Small intestine (tissue), 7 donors: ENCODE data around the gene MRPS5. TPM values are rescaled to one million over a fixed set of nuclear protein-coding genes. Genes with fewer than 3 reads are reported as not detected.
"Not testable (repeated sequence)": the region's sequence is repeated elsewhere in the genome, so short reads cannot be mapped to it uniquely, and the experiment has no call there.

Experiments
- DNase-seq, 2 donors: peaks; one replicate each; pipeline versions ENCODE4 v3.0.0 to v3.0.0-alpha.2; 2013
- FAIRE-seq: peaks from 2 replicates; lab custom pipeline; 2012; peaks lifted over from hg19 to GRCh38; lab: Jason Lieb, UNC
- H3K27ac ChIP-seq, 3 donors: one replicate each; pipeline ENCODE4 v1.5.1; 2013; ENCODE audit warnings: low read length in 2 of 3, mild to moderate bottlenecking in 2 of 3, control low read depth in 1 of 3, inconsistent platforms in 1 of 3, low read depth in 1 of 3, moderate library complexity in 1 of 3
- H3K27me3 ChIP-seq, 3 donors: one replicate each; pipeline ENCODE4 v1.6.1; 2013; ENCODE audit warnings: low read length in 3 of 3, inconsistent platforms in 1 of 3; ENCODE audit not compliant: control insufficient read depth in 3 of 3, insufficient read depth in 3 of 3
- H3K36me3 ChIP-seq, 3 donors: one replicate each; pipeline ENCODE4 v1.6.1; 2013; ENCODE audit warnings: low read length in 3 of 3, inconsistent platforms in 1 of 3, low read depth in 1 of 3, mild to moderate bottlenecking in 1 of 3, moderate library complexity in 1 of 3; ENCODE audit not compliant: control insufficient read depth in 3 of 3, insufficient read depth in 2 of 3
- H3K4me1 ChIP-seq, 3 donors: one replicate each; pipeline ENCODE4 v1.6.1; 2013; ENCODE audit warnings: low read length in 2 of 3, inconsistent platforms in 1 of 3, low read depth in 1 of 3, mild to moderate bottlenecking in 1 of 3, moderate library complexity in 1 of 3; ENCODE audit not compliant: control insufficient read depth in 3 of 3, insufficient read depth in 2 of 3
- H3K4me3 ChIP-seq, 3 donors: one replicate each; pipeline ENCODE4 v1.5.1; 2013; ENCODE audit warnings: low read length in 3 of 3, control low read depth in 1 of 3, inconsistent platforms in 1 of 3, low read depth in 1 of 3, mild to moderate bottlenecking in 1 of 3, moderate library complexity in 1 of 3
- H3K9me3 ChIP-seq, 2 donors: one replicate each; pipeline ENCODE4 v1.6.1; 2013; ENCODE audit warnings: low read depth in 1 of 2, low read length in 1 of 2; ENCODE audit not compliant: control insufficient read depth in 2 of 2, insufficient read depth in 1 of 2
- WGBS, 3 donors: extraction: QIAGEN DNeasy Blood & Tissue Kit; methylation state at CpG; one replicate each; pipeline ENCODE4 v1.1.7; 2013; 5-methylcytosine and 5-hydroxymethylcytosine counted together
- polyA plus RNA-seq, 4 donors: library from polyadenylated mRNA; stranded (reverse) in 3 of 4; unstranded in 1 of 4; fragments of 200-250 nt in 3 of 4; fragments of 120-200 nt in 1 of 4; gene quantifications; one replicate each; pipeline versions ENCODE4 v1.2.1 to v1.2.3, GENCODE V29; 2013
- donor health status: healthy with polysubstance abuse.
- donor health status: control.
- donor health status: control.
- donor health status: Bipolar disorder and iron deficiency.
- donor health status: healthy.

MRPS5 gene
- polyA plus RNA-seq, 4 donors, result 42.9 to 104 (median 92.8) TPM

GRCh38 chr2:95109260-95109659 lies 12.3 kb downstream of the MRPS5 start:
- DNase-seq (no peak), FAIRE-seq (no peak)
- Histone ChIP-seq H3K36me3 (peaks cover 20 to 46% (median 32%) of the 10 kb centered on the region in 3 donors), H3K27me3 (no peaks in the 10 kb centered on the region), H3K4me3 (no peak overlapping the region), H3K9me3 (no peaks in the 10 kb centered on the region), H3K27ac (no peak overlapping the region), H3K4me1 (no peaks in the 10 kb centered on the region)
- WGBS, 3 donors, result 84 to 89% (median 88%) methylated on average over 6 of the region's 6 CpGs

- no peak overlapping the region for H3K4me3 ChIP-seq
- H3K27me3 ChIP-seq, result no peaks in the 10 kb centered on the region
- DNase-seq (no peak), FAIRE-seq (no peak)
- no peak overlapping the region for H3K27ac ChIP-seq
- no peaks in the 10 kb centered on the region for H3K9me3 ChIP-seq
- WGBS, 3 donors, result 90 to 98% (median 96%) methylated on average over 2 of the region's 2 CpGs
- no peaks in the 10 kb centered on the region for H3K4me1 ChIP-seq
- H3K36me3 ChIP-seq, result peaks cover 17 to 53% (median 27%) of the 10 kb centered on the region in 3 donors
Observed at GRCh38 chr2:95106081-95106480, 15.5 kb downstream of the MRPS5 start.

- DNase-seq (no peak), FAIRE-seq (no peak)
- Histone ChIP-seq H3K4me3 (no peak overlapping the region), H3K4me1 (no peaks in the 10 kb centered on the region), H3K9me3 (no peaks in the 10 kb centered on the region), H3K36me3 (peaks cover 20 to 44% (median 31%) of the 10 kb centered on the region in 3 donors), H3K27ac (no peak overlapping the region), H3K27me3 (no peaks in the 10 kb centered on the region)
- WGBS, 3 donors, result 93 to 95% (median 95%) methylated on average over 8 of the region's 8 CpGs
Observed at GRCh38 chr2:95104606-95105005, 17.0 kb downstream of the MRPS5 start.

GRCh38 chr2:95099910-95100309 lies 21.7 kb downstream of the MRPS5 start:
- FAIRE-seq, result no peak
- Histone ChIP-seq H3K27me3 (no peaks in the 10 kb centered on the region), H3K36me3 (peaks cover 10 to 22% (median 20%) of the 10 kb centered on the region in 3 donors)

GRCh38 chr2:95098273-95098672 lies 23.3 kb downstream of the MRPS5 start:
- H3K36me3 ChIP-seq, result peaks cover 5 to 19% (median 15%) of the 10 kb centered on the region in 3 donors
- DNase-seq, H3K4me1 ChIP-seq, H3K27ac ChIP-seq, FAIRE-seq, H3K27me3 ChIP-seq, H3K9me3 ChIP-seq, H3K4me3 ChIP-seq: not testable (repeated sequence)
- WGBS, 3 donors, result 97 to 100% (median 100%) methylated on average over 4 to 5 of the region's 5 CpGs

More at GRCh38 chr2:95099910-95100309, 21.7 kb downstream of the MRPS5 start:
- Histone ChIP-seq H3K4me1 (no peaks in the 10 kb centered on the region), H3K9me3 (no peaks in the 10 kb centered on the region), H3K4me3 (no peak overlapping the region), H3K27ac (no peak overlapping the region)
- WGBS, 3 donors, result 90 to 98% (median 98%) methylated on average over 2 of the region's 2 CpGs
- DNase-seq, result no peak

GRCh38 chr2:95091885-95092555 lies 29.6 kb downstream of the MRPS5 start:
- Histone ChIP-seq H3K9me3 (peaks cover 0 to 10% of the 10 kb centered on the region in 2 donors), H3K27ac (no peak overlapping the region), H3K4me1 (no peaks in the 10 kb centered on the region), H3K27me3 (no peaks in the 10 kb centered on the region), H3K36me3 (peaks cover 9 to 42% (median 21%) of the 10 kb centered on the region in 3 donors), H3K4me3 (no peak overlapping the region)
- no peak for FAIRE-seq
- peak in 1 of 2 donors; percentile 8 for DNase-seq
- 88 to 94% (median 90%) methylated on average over 6 of the region's 6 CpGs for WGBS, 3 donors

GRCh38 chr2:95087379-95087778 lies 34.2 kb downstream of the MRPS5 start:
- Histone ChIP-seq H3K27me3 (no peaks in the 10 kb centered on the region), H3K36me3 (peaks cover 9 to 44% (median 23%) of the 10 kb centered on the region in 3 donors), H3K27ac (no peak overlapping the region), H3K9me3 (peaks cover 0 to 6% of the 10 kb centered on the region in 2 donors), H3K4me1 (no peaks in the 10 kb centered on the region), H3K4me3 (no peak overlapping the region)
- DNase-seq (no peak), FAIRE-seq (no peak)
- WGBS, 3 donors, result 91 to 94% (median 93%) methylated on average over 5 of the region's 5 CpGs

- Histone ChIP-seq H3K27me3 (no peaks in the 10 kb centered on the region), H3K4me1 (no peaks in the 10 kb centered on the region), H3K4me3 (no peak overlapping the region), H3K27ac (no peak overlapping the region), H3K9me3 (peaks cover 0 to 2% of the 10 kb centered on the region in 2 donors), H3K36me3 (peaks cover 9 to 36% (median 16%) of the 10 kb centered on the region in 3 donors)
- DNase-seq, result no peak
- WGBS, 3 donors, result 93 to 100% (median 99%) methylated on average over 1 of the region's 1 CpG
- no peak for FAIRE-seq
Observed at GRCh38 chr2:95086017-95086416, 35.6 kb downstream of the MRPS5 start.
